Cardiac muscle cell (in vitro differentiated cells and primary cell): ENCODE results near the gene THADA. TPM values are rescaled to one million over a fixed set of nuclear protein-coding genes. Genes with fewer than 3 reads are reported as not detected.

Source experiments
- DNase-seq, 2 donors: peaks; one replicate each; pipeline versions ENCODE4 v3.0.0 to v3.0.0-alpha.2; 2010 to 2017; ENCODE audit warnings: low read depth in 1 of 2, low spot score in 1 of 2
- H3K27ac ChIP-seq: fragments of 200-600 bp; sonication (generic); 2 replicates; pipeline ENCODE4 v1.5.1; 2016
- H3K27me3 ChIP-seq: fragments of 200-600 bp; sonication (generic); 2 replicates; pipeline ENCODE4 v1.6.0; 2016; ENCODE audit warnings: control low read depth
- H3K36me3 ChIP-seq: fragments of 200-600 bp; sonication (generic); 2 replicates; pipeline ENCODE4 v1.5.1; 2016; ENCODE audit warnings: control low read depth
- H3K4me1 ChIP-seq: fragments of 200-600 bp; sonication (generic); 2 replicates; pipeline ENCODE4 v1.8.1; 2017; ENCODE audit warnings: low read depth, mild to moderate bottlenecking, mixed run types
- H3K4me3 ChIP-seq: fragments of 200-600 bp; sonication (generic); 2 replicates; pipeline ENCODE4 v1.5.1; 2016; ENCODE audit warnings: mild to moderate bottlenecking
- H3K9me3 ChIP-seq: fragments of 200-600 bp; sonication (generic); 2 replicates; pipeline ENCODE4 v1.5.1; 2017; ENCODE audit warnings: low read depth, mild to moderate bottlenecking, control low read depth
- CTCF ChIP-seq: IDR thresholded peaks from 2 replicates; pipeline ENCODE4 v1.5.1; 2012; ENCODE audit warnings: low read depth, mild to moderate bottlenecking, low read length
- polyA plus RNA-seq: library from polyadenylated mRNA; unstranded; fragments of >200 nt; fragmentation: Nextera tagmentation; extraction: Ambion mirVana; gene quantifications from 2 replicates; pipeline ENCODE4 v1.2.1, GENCODE V29; 2016
- total RNA-seq: library from RNA; depleted of rRNA; stranded (reverse); fragments of >200 nt; gene quantifications from 2 replicates; pipeline ENCODE4 v1.2.3, GENCODE V29; 2016

THADA gene
- total and polyA plus RNA-seq, 2 experiments from 2014 or later: 11.9 to 17.3 TPM

GRCh38 chr2:43522177-43522576 lies 73.7 kb downstream of the THADA start:
- no peak overlapping the region for H3K27ac ChIP-seq
- DNase-seq: no peak
- no peak for TF ChIP-seq CTCF
- H3K27me3 ChIP-seq: no peaks in the 10 kb centered on the region
- H3K9me3 ChIP-seq: no peaks in the 10 kb centered on the region
- H3K4me1 ChIP-seq: no peaks in the 10 kb centered on the region
- H3K36me3 ChIP-seq: no peaks in the 10 kb centered on the region
- H3K4me3 ChIP-seq: no peak overlapping the region

GRCh38 chr2:43521568-43521967 lies 74.3 kb downstream of the THADA start:
- DNase-seq: no peak
- Histone ChIP-seq H3K9me3 (no peaks in the 10 kb centered on the region), H3K27me3 (no peaks in the 10 kb centered on the region), H3K27ac (no peak overlapping the region), H3K4me3 (no peak overlapping the region), H3K4me1 (peaks cover 4% of the 10 kb centered on the region), H3K36me3 (no peaks in the 10 kb centered on the region)
- no peak for TF ChIP-seq CTCF

DNA sequence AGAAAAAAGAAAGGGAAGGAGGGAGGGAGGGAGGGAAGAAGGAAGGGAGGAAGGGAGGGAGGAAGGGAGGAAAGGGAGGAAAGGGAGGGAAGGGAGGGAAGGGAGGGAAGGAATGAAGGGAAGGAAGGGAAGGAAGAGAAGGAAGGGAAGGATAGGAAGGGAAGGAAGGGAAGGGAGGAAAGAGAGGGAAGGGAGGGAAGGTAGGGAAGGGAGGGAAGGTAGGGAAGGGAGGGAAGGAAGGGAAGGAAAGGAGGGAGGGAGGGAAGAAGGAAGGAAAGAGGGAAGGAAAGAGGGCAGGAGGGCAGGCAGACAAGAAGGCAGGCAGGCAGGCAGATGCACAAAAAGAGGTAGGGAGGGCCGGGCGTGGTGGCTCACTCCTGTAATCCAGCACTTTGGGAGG lies 74.9 kb downstream of the THADA start:
- Histone ChIP-seq H3K9me3 (no peaks in the 10 kb centered on the region), H3K36me3 (no peaks in the 10 kb centered on the region), H3K4me3 (no peak overlapping the region), H3K4me1 (peaks cover 10% of the 10 kb centered on the region), H3K27ac (no peak overlapping the region), H3K27me3 (no peaks in the 10 kb centered on the region)
- no peak for TF ChIP-seq CTCF
- no peak for DNase-seq

DNA sequence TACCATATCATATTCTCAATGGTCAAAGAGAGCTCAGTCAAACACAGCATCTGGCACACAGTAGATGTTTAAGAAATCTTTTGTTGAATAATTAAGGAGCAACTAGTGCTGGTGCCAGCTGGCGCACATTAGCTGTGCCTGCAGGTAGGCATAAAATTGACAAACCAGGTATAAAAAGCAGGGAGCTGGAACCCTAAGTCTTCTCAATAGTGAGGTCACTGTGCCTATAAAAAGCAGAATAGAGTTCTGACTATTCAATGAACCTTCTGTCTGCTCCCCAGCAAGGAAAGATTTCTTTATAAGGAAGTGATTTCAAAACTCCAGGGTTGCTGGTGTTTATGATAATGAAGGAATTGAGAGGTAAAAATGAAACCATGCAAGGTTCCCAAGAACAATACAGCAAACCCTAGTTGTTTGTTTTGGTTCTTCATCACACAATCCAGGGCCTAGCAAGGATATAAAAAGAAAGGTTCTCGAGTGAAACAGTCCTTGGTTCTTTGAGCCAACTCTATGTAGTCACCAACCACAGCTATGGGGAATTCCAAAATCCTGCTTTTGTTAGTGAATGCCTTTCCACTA lies 76.1 kb downstream of the THADA start:
- H3K36me3 ChIP-seq: no peaks in the 10 kb centered on the region
- H3K4me1 ChIP-seq: peaks cover 16% of the 10 kb centered on the region
- peak in 1 of 2 donors; percentile 91 for DNase-seq
- TF ChIP-seq CTCF: no peak
- H3K27ac ChIP-seq: no peak overlapping the region
- H3K27me3 ChIP-seq: no peaks in the 10 kb centered on the region
- no peak overlapping the region for H3K4me3 ChIP-seq
- no peaks in the 10 kb centered on the region for H3K9me3 ChIP-seq

DNA sequence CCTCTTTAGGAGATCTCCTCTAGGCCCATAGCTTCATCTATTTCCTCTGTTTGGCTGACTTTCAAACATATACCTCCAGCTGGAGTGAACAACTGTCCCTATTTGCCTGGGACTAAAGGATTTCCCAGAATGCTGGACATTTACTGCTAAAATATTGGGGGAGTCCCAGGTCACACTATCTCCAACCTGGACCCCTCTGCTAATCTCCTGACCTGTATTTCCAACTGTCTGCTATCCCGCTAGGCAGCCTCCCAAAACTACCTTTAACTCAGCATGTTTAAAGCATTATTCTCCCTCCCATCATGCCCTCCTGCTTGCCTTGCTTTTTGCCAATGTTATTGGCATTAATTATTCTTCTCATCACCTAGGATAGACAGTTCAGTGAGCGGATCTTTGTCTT lies 77.1 kb downstream of the THADA start:
- DNase-seq: no peak
- H3K9me3 ChIP-seq: no peaks in the 10 kb centered on the region
- H3K27ac ChIP-seq: no peak overlapping the region
- no peaks in the 10 kb centered on the region for H3K27me3 ChIP-seq
- TF ChIP-seq CTCF: no peak
- H3K4me3 ChIP-seq: no peak overlapping the region
- H3K36me3 ChIP-seq: no peaks in the 10 kb centered on the region
- H3K4me1 ChIP-seq: peaks cover 17% of the 10 kb centered on the region
